RWPE2 (cell line): ENCODE measurements around the gene CDH4.
A peak's percentile ranks its signal among the peaks of the same experiment; 100 is the strongest.

Experiments
- ATAC-seq: fragments of 200-7000 bp; cut with Tn5 transposase; 3 replicates; pipeline ENCODE4 v1.9.1; 2021; ENCODE audit warnings: low read depth
- DNase-seq: peaks from one replicate; pipeline ENCODE4 v3.0.0-alpha.2; 2020; ENCODE audit warnings: low spot score
- H3K27ac ChIP-seq: fragments of 450-650 bp; 2 replicates; pipeline ENCODE4 v1.5.1; 2017; ENCODE audit warnings: mild to moderate bottlenecking; ENCODE audit not compliant: poor library complexity, severe bottlenecking
- H3K27me3 ChIP-seq: fragments of 250-450 bp; sonication (Bioruptor Pico); 2 replicates; pipeline ENCODE4 v1.5.1; 2021; ENCODE audit warnings: mild to moderate bottlenecking, moderate library complexity; ENCODE audit not compliant: insufficient read depth, poor library complexity, severe bottlenecking
- H3K36me3 ChIP-seq: fragments of 250-450 bp; sonication (Bioruptor Pico); 2 replicates; pipeline ENCODE4 v1.5.1; 2020; ENCODE audit warnings: low read depth, mild to moderate bottlenecking, moderate library complexity
- H3K4me1 ChIP-seq: fragments of 250-450 bp; sonication (Bioruptor Pico); 2 replicates; pipeline ENCODE4 v1.5.1; 2021; ENCODE audit warnings: mild to moderate bottlenecking, moderate library complexity; ENCODE audit not compliant: insufficient read depth, poor library complexity, severe bottlenecking
- H3K4me3 ChIP-seq: fragments of 250-450 bp; sonication (Bioruptor Pico); 2 replicates; pipeline ENCODE4 v1.5.1; 2021; ENCODE audit warnings: mild to moderate bottlenecking, moderate library complexity; ENCODE audit not compliant: severe bottlenecking
- H3K9me3 ChIP-seq: fragments of 250-450 bp; sonication (Bioruptor Pico); 2 replicates; pipeline ENCODE4 v1.5.1; 2021; ENCODE audit warnings: mild to moderate bottlenecking, moderate library complexity; ENCODE audit not compliant: severe bottlenecking
- CTCF ChIP-seq: fragments of 450-650 bp; IDR thresholded peaks from one replicate; pipeline ENCODE4 v1.5.1; 2017; ENCODE audit warnings: mild to moderate bottlenecking, moderate library complexity; ENCODE audit not compliant: poor library complexity, severe bottlenecking

CDH4 gene

GRCh38 chr20:61223121-61223520 is 28.9 kb upstream of the CDH4 start:
- ATAC-seq (no peak), DNase-seq (peak; percentile 70)
- Histone ChIP-seq H3K27me3 (no peaks in the 10 kb centered on the region), H3K4me1 (peaks cover 19% of the 10 kb centered on the region), H3K9me3 (no peaks in the 10 kb centered on the region), H3K27ac (no peak overlapping the region), H3K4me3 (no peak overlapping the region), H3K36me3 (no peaks in the 10 kb centered on the region)
- TF ChIP-seq CTCF: no peak

- ATAC-seq: peak; percentile 13; the same call in 1 of the 3 replicates
Observed at GRCh38 chr20:61230166-61230565, 21.9 kb upstream of the CDH4 start.

GRCh38 chr20:61233590-61233989 is 18.5 kb upstream of the CDH4 start:
- H3K9me3 ChIP-seq: no peaks in the 10 kb centered on the region
- H3K36me3 ChIP-seq: no peaks in the 10 kb centered on the region
- H3K4me3 ChIP-seq: no peak overlapping the region
- no peak for DNase-seq
- no peak for ATAC-seq
- peaks cover 42% of the 10 kb centered on the region for H3K27me3 ChIP-seq
- no peak for TF ChIP-seq CTCF
- no peaks in the 10 kb centered on the region for H3K4me1 ChIP-seq
- H3K27ac ChIP-seq: no peak overlapping the region

More at GRCh38 chr20:61230166-61230565, 21.9 kb upstream of the CDH4 start:
- no peak overlapping the region for H3K27ac ChIP-seq
- peak; percentile 78 for DNase-seq
- no peaks in the 10 kb centered on the region for H3K9me3 ChIP-seq
- no peak for TF ChIP-seq CTCF
- no peak overlapping the region for H3K4me3 ChIP-seq
- H3K27me3 ChIP-seq: peaks cover 13% of the 10 kb centered on the region
- no peaks in the 10 kb centered on the region for H3K36me3 ChIP-seq
- H3K4me1 ChIP-seq: no peaks in the 10 kb centered on the region

GRCh38 chr20:61234224-61234890 is 17.7 kb upstream of the CDH4 start:
- Histone ChIP-seq H3K9me3 (no peaks in the 10 kb centered on the region), H3K36me3 (no peaks in the 10 kb centered on the region), H3K27me3 (peaks cover 42% of the 10 kb centered on the region), H3K4me3 (no peak overlapping the region), H3K4me1 (no peaks in the 10 kb centered on the region), H3K27ac (no peak overlapping the region)
- DNase-seq (no peak), ATAC-seq (no peak)
- no peak for TF ChIP-seq CTCF

DNA sequence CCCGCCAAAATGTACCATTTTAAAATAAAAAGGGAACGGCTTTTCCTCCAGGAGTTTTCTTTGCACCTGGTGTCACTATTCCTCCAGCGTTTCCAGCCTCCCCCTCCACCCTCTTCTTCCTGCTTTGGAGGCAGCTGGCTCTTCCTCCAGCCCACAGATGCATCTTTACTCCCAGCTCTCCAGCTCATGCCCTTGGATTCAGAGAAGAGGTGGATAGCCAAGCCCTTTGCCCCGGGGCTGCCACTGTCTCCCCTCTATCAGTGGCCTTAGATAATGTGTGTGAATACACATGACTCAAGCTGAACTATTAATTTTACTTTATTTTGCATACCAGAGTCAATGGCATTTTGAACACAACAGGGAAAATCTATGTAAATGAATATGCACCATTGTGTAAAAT is 15.3 kb upstream of the CDH4 start:
- no peaks in the 10 kb centered on the region for H3K36me3 ChIP-seq
- no peaks in the 10 kb centered on the region for H3K4me1 ChIP-seq
- H3K27me3 ChIP-seq: peaks cover 57% of the 10 kb centered on the region
- no peak overlapping the region for H3K4me3 ChIP-seq
- TF ChIP-seq CTCF: no peak
- ATAC-seq (no peak), DNase-seq (no peak)
- peaks cover 15% of the 10 kb centered on the region for H3K9me3 ChIP-seq
- no peak overlapping the region for H3K27ac ChIP-seq
